ENCODE measurements around the gene RPGRIP1L. TPM values are rescaled to one million over a fixed set of nuclear protein-coding genes. Genes with fewer than 3 reads are reported as not detected.

RPGRIP1L gene
- total and polyA plus RNA-seq, 2 donors (not counting 1 experiment from before 2014, with no cell fraction given), result 1.0 to 7.1 TPM

DNA sequence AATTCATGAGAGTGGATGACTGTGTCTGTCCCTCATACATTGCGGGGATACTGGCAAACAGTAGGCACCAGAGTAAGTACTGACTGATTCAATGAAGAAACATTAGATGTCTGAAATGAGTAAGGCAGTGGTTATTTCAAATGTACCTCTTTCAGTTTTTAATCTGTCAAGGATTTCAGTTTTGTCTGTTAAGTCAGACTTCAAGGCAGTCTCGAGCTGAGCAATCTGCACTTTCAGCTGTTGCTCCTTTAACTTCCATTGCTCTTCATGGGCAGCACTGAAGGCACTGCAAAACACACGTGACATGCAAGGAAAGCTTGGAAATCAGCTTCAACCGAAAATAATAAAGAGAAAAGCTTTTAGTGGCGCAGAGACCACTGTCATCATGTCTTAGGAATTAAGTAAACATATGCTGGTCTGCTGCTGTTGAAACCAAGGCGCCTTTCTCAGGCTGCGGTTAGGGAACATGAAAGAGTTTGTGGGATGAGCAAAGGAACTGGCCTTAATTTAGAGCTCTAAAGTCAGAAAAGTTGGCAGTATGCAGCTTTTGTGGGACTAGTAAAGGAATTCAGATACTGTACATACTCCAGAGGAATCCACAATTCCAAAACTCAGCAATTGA, 38.8 kb downstream of the RPGRIP1L start:
- TF ChIP-seq, protein P1, sequence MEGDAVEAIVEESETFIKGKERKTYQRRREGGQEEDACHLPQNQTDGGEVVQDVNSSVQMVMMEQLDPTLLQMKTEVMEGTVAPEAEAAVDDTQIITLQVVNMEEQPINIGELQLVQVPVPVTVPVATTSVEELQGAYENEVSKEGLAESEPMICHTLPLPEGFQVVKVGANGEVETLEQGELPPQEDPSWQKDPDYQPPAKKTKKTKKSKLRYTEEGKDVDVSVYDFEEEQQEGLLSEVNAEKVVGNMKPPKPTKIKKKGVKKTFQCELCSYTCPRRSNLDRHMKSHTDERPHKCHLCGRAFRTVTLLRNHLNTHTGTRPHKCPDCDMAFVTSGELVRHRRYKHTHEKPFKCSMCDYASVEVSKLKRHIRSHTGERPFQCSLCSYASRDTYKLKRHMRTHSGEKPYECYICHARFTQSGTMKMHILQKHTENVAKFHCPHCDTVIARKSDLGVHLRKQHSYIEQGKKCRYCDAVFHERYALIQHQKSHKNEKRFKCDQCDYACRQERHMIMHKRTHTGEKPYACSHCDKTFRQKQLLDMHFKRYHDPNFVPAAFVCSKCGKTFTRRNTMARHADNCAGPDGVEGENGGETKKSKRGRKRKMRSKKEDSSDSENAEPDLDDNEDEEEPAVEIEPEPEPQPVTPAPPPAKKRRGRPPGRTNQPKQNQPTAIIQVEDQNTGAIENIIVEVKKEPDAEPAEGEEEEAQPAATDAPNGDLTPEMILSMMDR (IDR thresholded peaks at IDR 0.05), result no peak
- TF ChIP-seq EZH2 (IDR thresholded peaks at IDR 0.05; ENCODE audit: borderline replicate concordance, insufficient read depth, low read depth, low read length, poor library complexity, severe bottlenecking), result no peak
- Histone ChIP-seq H3K27me3 (replicated peaks in 1 of 4; ENCODE audit: control extremely low read depth in 1 of 4, control insufficient read depth in 3 of 4, insufficient read depth in 4 of 4, low read length in 3 of 4) (no peaks in the 10 kb centered on the region), H3K79me2 (ENCODE audit: control insufficient read depth, insufficient read depth, low read length) (no peaks in the 10 kb centered on the region), H3K4me3 (ENCODE audit: control extremely low read depth in 1 of 5, extremely low read depth in 1 of 5, insufficient read depth in 1 of 5, low read depth in 2 of 5, low read length in 4 of 5) (no peak overlapping the region), H4K20me1 (ENCODE audit: control insufficient read depth, insufficient read depth, low read length, poor library complexity, severe bottlenecking) (no peaks in the 10 kb centered on the region), H3K27ac (ENCODE audit: low read length in 2 of 2) (no peak overlapping the region), H3K4me1 (ENCODE audit: control insufficient read depth in 2 of 2, insufficient read depth in 2 of 2, low read length in 2 of 2) (no peaks in the 10 kb centered on the region), H3K9me3 (ENCODE audit: control extremely low read depth in 1 of 3, control insufficient read depth in 2 of 3, insufficient read depth in 1 of 3, low read length in 2 of 3) (no peaks in the 10 kb centered on the region), H2AFZ (ENCODE audit: insufficient read depth, low read depth, low read length, poor library complexity, severe bottlenecking) (no peak overlapping the region), H3K9ac (ENCODE audit: low read length) (no peak overlapping the region), H3K36me3 (replicated peaks in 1 of 2; ENCODE audit: control extremely low read depth in 1 of 2, control insufficient read depth in 1 of 2, extremely low read depth in 1 of 2, insufficient read depth in 2 of 2, low read length in 1 of 2) (no peaks in the 10 kb centered on the region), H3K4me2 (replicated peaks; ENCODE audit: low read depth, low read length, poor library complexity, severe bottlenecking) (no peak overlapping the region)
- H3K27me3 Mint-ChIP-seq, result no peaks in the 10 kb centered on the region
- no peak overlapping the region for H3K4me3 Mint-ChIP-seq
- POLR2A ChIA-PET, result interaction anchor here (0.6 kb wide), 1 partner anchor 161 kb away, joined by 3 read pairs; no protein-coding TSS in a partner anchor
- WGBS (ENCODE audit: insufficient coverage), result 74% methylated on average over 6 of the region's 7 CpGs
- ATAC-seq (ENCODE audit: low read depth) (no peak), DNase-seq (no peak)
- CTCF ChIA-PET, result no interaction called here
- intact Hi-C loops (cut with micrococcal nuclease), result no loop called here
- no peaks in the 10 kb centered on the region for H3K4me1 Mint-ChIP-seq
- H3K9me3 Mint-ChIP-seq (ENCODE audit: insufficient read depth), result no peaks in the 10 kb centered on the region
- H3K27ac Mint-ChIP-seq, result no peak overlapping the region

DNA sequence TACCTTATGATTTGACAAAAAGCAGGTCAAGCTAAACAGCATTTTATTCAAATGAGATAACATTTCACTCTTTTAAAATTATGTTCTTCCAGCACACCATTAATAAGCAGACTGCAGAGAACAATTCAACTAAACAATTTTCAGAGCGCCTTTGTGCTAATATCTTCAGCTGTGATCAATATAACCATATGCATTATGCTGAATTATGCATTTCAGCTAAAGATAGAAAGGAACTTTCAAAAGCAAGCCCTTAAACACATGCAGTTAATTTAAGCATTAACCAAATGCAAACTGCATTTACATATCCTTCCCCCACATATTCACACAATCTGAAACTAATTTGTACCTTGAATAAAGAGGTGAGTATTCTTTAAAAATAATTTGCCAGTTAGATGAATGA, 41.6 kb downstream of the RPGRIP1L start:
- H3K27ac Mint-ChIP-seq, result no peak overlapping the region

More for the DNA sequence above, 41.6 kb downstream of the RPGRIP1L start:
- DNase-seq, result no peak
- no peak for TF ChIP-seq EZH2 (IDR thresholded peaks at IDR 0.05; ENCODE audit: borderline replicate concordance, insufficient read depth, low read depth, low read length, poor library complexity, severe bottlenecking)
- TF ChIP-seq, protein P1 (IDR thresholded peaks at IDR 0.05), result no peak
- Histone ChIP-seq H4K20me1 (ENCODE audit: control insufficient read depth, insufficient read depth, low read length, poor library complexity, severe bottlenecking) (no peaks in the 10 kb centered on the region), H3K9me3 (ENCODE audit: control extremely low read depth in 1 of 3, control insufficient read depth in 2 of 3, insufficient read depth in 1 of 3, low read length in 2 of 3) (no peaks in the 10 kb centered on the region), H2AFZ (ENCODE audit: insufficient read depth, low read depth, low read length, poor library complexity, severe bottlenecking) (no peak overlapping the region), H3K79me2 (ENCODE audit: control insufficient read depth, insufficient read depth, low read length) (no peaks in the 10 kb centered on the region), H3K4me2 (replicated peaks; ENCODE audit: low read depth, low read length, poor library complexity, severe bottlenecking) (no peak overlapping the region), H3K27me3 (replicated peaks in 1 of 4; ENCODE audit: control extremely low read depth in 1 of 4, control insufficient read depth in 3 of 4, insufficient read depth in 4 of 4, low read length in 3 of 4) (no peaks in the 10 kb centered on the region), H3K36me3 (replicated peaks in 1 of 2; ENCODE audit: control extremely low read depth in 1 of 2, control insufficient read depth in 1 of 2, extremely low read depth in 1 of 2, insufficient read depth in 2 of 2, low read length in 1 of 2) (no peaks in the 10 kb centered on the region), H3K4me3 (ENCODE audit: control extremely low read depth in 1 of 5, extremely low read depth in 1 of 5, insufficient read depth in 1 of 5, low read depth in 2 of 5, low read length in 4 of 5) (no peak overlapping the region), H3K4me1 (ENCODE audit: control insufficient read depth in 2 of 2, insufficient read depth in 2 of 2, low read length in 2 of 2) (no peaks in the 10 kb centered on the region), H3K27ac (ENCODE audit: low read length in 2 of 2) (no peak overlapping the region), H3K9ac (ENCODE audit: low read length) (no peak overlapping the region)
- H3K4me1 Mint-ChIP-seq, result no peaks in the 10 kb centered on the region
- POLR2A ChIA-PET, result no interaction called here
- intact Hi-C loops (cut with micrococcal nuclease), result no loop called here
- no peaks in the 10 kb centered on the region for H3K9me3 Mint-ChIP-seq (ENCODE audit: insufficient read depth)
- no peak overlapping the region for H3K4me3 Mint-ChIP-seq
- no peak for ATAC-seq (ENCODE audit: low read depth)
- CTCF ChIA-PET, result no interaction called here
- H3K27me3 Mint-ChIP-seq, result no peaks in the 10 kb centered on the region
- no CpG with 5 or more reads among the region's 1 CpG for WGBS (ENCODE audit: insufficient coverage)
